ENCODE results near the gene CLCN2.

The CLCN2 gene

GRCh38 chr3:184323696-184324095 is 37.7 kb downstream of the CLCN2 start:
- Histone ChIP-seq H4K20me1 (ENCODE audit: low read depth, low read length) (0 out of 2 replicates have a peak, but pooled peaks cover 4% of the 10 kb centered on the region), H3K27me3 (ENCODE audit: low read length) (no peaks in the 10 kb centered on the region), H3K9me3 (ENCODE audit: insufficient read depth, low read length) (no peaks in the 10 kb centered on the region), H3K36me3 (ENCODE audit: low read length) (peaks cover 39% of the 10 kb centered on the region), H3K9ac (ENCODE audit: low read length) (no peak overlapping the region), H2AFZ (ENCODE audit: low read depth, low read length, severe bottlenecking) (no peak overlapping the region), H3K4me2 (ENCODE audit: low read depth, low read length, poor library complexity, severe bottlenecking) (no peak overlapping the region), H3K79me2 (ENCODE audit: insufficient read depth, low read length) (peaks cover 23% of the 10 kb centered on the region), H3K4me3 (ENCODE audit: insufficient read depth, low read length, poor library complexity, severe bottlenecking) (no peak overlapping the region), H3F3A (ENCODE audit: insufficient read depth) (no peaks in the 10 kb centered on the region), H3K27ac (ENCODE audit: low read depth, low read length) (no peak overlapping the region), H3K9me2 (replicated peaks; ENCODE audit: insufficient read depth, low read length) (no peaks in the 10 kb centered on the region)
- TF ChIP-seq, protein P1, sequence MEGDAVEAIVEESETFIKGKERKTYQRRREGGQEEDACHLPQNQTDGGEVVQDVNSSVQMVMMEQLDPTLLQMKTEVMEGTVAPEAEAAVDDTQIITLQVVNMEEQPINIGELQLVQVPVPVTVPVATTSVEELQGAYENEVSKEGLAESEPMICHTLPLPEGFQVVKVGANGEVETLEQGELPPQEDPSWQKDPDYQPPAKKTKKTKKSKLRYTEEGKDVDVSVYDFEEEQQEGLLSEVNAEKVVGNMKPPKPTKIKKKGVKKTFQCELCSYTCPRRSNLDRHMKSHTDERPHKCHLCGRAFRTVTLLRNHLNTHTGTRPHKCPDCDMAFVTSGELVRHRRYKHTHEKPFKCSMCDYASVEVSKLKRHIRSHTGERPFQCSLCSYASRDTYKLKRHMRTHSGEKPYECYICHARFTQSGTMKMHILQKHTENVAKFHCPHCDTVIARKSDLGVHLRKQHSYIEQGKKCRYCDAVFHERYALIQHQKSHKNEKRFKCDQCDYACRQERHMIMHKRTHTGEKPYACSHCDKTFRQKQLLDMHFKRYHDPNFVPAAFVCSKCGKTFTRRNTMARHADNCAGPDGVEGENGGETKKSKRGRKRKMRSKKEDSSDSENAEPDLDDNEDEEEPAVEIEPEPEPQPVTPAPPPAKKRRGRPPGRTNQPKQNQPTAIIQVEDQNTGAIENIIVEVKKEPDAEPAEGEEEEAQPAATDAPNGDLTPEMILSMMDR (IDR thresholded peaks at IDR 0.05; ENCODE audit: insufficient read depth, low read length, poor library complexity, severe bottlenecking), result no peak
- no peak for TF ChIP-seq EZH2phosphoT487 (conservative IDR thresholded peaks at IDR 0.05; ENCODE audit: low read length)

DNA sequence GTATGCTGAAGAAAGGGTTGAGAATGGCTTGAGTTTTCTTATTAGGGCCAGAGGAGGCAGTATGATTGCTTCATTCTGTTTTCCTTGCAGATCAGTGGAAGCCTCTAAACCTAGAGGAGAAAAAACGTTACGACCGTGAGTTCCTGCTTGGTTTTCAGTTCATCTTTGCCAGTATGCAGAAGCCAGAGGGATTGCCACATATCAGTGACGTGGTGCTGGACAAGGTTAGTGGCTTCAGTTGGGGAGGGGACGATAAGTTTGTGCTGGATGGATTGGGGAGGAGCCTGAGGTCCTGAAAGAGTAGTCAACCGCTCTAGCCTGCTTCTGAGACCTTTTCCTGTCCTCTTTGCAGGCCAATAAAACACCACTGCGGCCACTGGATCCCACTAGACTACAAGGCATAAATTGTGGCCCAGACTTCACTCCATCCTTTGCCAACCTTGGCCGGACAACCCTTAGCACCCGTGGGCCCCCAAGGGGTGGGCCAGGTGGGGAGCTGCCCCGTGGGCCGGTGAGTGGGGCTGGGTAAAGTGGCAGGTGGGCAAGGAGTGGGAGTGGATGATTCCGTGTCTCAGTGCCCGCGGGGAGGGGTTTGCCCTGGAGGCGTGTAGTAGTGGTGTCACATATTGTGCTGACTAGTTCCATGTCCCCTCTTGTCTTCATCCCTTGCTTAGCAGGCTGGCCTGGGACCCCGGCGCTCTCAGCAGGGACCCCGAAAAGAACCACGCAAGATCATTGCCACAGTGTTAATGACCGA is 38.5 kb downstream of the CLCN2 start:
- Histone ChIP-seq H3K36me3 (ENCODE audit: low read length) (peaks cover 39% of the 10 kb centered on the region), H3K9ac (ENCODE audit: low read length) (no peak overlapping the region), H3K27me3 (ENCODE audit: low read length) (no peaks in the 10 kb centered on the region), H3K27ac (ENCODE audit: low read depth, low read length) (no peak overlapping the region), H3K4me3 (ENCODE audit: insufficient read depth, low read length, poor library complexity, severe bottlenecking) (no peak overlapping the region), H3F3A (ENCODE audit: insufficient read depth) (no peaks in the 10 kb centered on the region), H4K20me1 (ENCODE audit: low read depth, low read length) (0 out of 2 replicates have a peak, but pooled peaks cover 4% of the 10 kb centered on the region), H3K4me2 (ENCODE audit: low read depth, low read length, poor library complexity, severe bottlenecking) (no peak overlapping the region), H3K9me2 (replicated peaks; ENCODE audit: insufficient read depth, low read length) (no peaks in the 10 kb centered on the region), H3K9me3 (ENCODE audit: insufficient read depth, low read length) (no peaks in the 10 kb centered on the region), H2AFZ (ENCODE audit: low read depth, low read length, severe bottlenecking) (no peak overlapping the region), H3K79me2 (ENCODE audit: insufficient read depth, low read length) (peaks cover 31% of the 10 kb centered on the region)
- TF ChIP-seq, protein P1 (IDR thresholded peaks at IDR 0.05; ENCODE audit: insufficient read depth, low read length, poor library complexity, severe bottlenecking), result no peak
- no peak for TF ChIP-seq EZH2phosphoT487 (conservative IDR thresholded peaks at IDR 0.05; ENCODE audit: low read length)

DNA sequence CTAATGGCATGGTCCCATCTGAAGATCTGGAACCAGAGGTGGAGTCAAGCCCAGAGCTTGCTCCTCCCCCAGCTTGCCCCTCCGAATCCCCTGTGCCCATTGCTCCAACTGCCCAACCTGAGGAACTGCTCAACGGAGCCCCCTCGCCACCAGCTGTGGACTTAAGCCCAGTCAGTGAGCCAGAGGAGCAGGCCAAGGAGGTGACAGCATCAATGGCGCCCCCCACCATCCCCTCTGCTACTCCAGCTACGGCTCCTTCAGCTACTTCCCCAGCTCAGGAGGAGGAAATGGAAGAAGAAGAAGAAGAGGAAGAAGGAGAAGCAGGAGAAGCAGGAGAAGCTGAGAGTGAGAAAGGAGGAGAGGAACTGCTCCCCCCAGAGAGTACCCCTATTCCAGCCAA is 39.7 kb downstream of the CLCN2 start:
- H3K4me2 ChIP-seq (ENCODE audit: low read depth, low read length, poor library complexity, severe bottlenecking), result no peak overlapping the region
- no peak for TF ChIP-seq EZH2phosphoT487 (conservative IDR thresholded peaks at IDR 0.05; ENCODE audit: low read length)
- TF ChIP-seq, protein P1 (IDR thresholded peaks at IDR 0.05; ENCODE audit: insufficient read depth, low read length, poor library complexity, severe bottlenecking), result no peak
- H3K9ac ChIP-seq (ENCODE audit: low read length), result no peak overlapping the region
- no peak overlapping the region for H3K27ac ChIP-seq (ENCODE audit: low read depth, low read length)
- no peak overlapping the region for H3K4me3 ChIP-seq (ENCODE audit: insufficient read depth, low read length, poor library complexity, severe bottlenecking)
- no peaks in the 10 kb centered on the region for H3F3A ChIP-seq (ENCODE audit: insufficient read depth)
- H3K79me2 ChIP-seq (ENCODE audit: insufficient read depth, low read length), result peaks cover 43% of the 10 kb centered on the region
- peaks cover 35% of the 10 kb centered on the region for H3K36me3 ChIP-seq (ENCODE audit: low read length)
- no peaks in the 10 kb centered on the region for H3K9me3 ChIP-seq (ENCODE audit: insufficient read depth, low read length)
- peaks cover 8% of the 10 kb centered on the region; the same call in 1 of the 2 replicates for H4K20me1 ChIP-seq (ENCODE audit: low read depth, low read length)
- H3K27me3 ChIP-seq (ENCODE audit: low read length), result no peaks in the 10 kb centered on the region
- no peak overlapping the region for H2AFZ ChIP-seq (ENCODE audit: low read depth, low read length, severe bottlenecking)
- no peaks in the 10 kb centered on the region for H3K9me2 ChIP-seq (replicated peaks; ENCODE audit: insufficient read depth, low read length)

Data from SU-DHL-6 (cell line).